IMR-90 (cell line): Measurements from ENCODE around the gene CYS1.

Source experiments
- CEBPB ChIP-seq: IDR thresholded peaks from 2 replicates; pipeline ENCODE4 v1.6.1; 2012; ENCODE audit warnings: low read depth, low read length, improper control_type of control experiment
- CTCF ChIP-seq: conservative IDR thresholded peaks from 2 replicates; pipeline ENCODE4 v1.5.1; 2012; ENCODE audit warnings: mild to moderate bottlenecking, low read depth, low read length, improper control_type of control experiment
- ELK1 ChIP-seq: fragments of 150-350 bp; IDR thresholded peaks from 2 replicates; pipeline ENCODE4 v1.6.1; 2016; ENCODE audit warnings: low read depth, mild to moderate bottlenecking, low read length, moderate library complexity, borderline replicate concordance
- FOS ChIP-seq: fragments of 150-350 bp; IDR thresholded peaks from 2 replicates; pipeline ENCODE4 v1.6.1; 2016; ENCODE audit warnings: low read depth, low read length
- MAFK ChIP-seq: IDR thresholded peaks from 2 replicates; pipeline ENCODE4 v1.6.1; 2012; ENCODE audit warnings: low read depth, low read length, improper control_type of control experiment
- MAZ ChIP-seq: IDR thresholded peaks from 2 replicates; pipeline ENCODE4 v1.6.1; 2012; ENCODE audit warnings: low read depth, mild to moderate bottlenecking, low read length, improper control_type of control experiment, moderate library complexity, borderline replicate concordance
- NFE2L2 ChIP-seq: fragments of 150-350 bp; IDR thresholded peaks from 2 replicates; pipeline ENCODE4 v1.6.1; 2016; ENCODE audit warnings: low read depth, mild to moderate bottlenecking, low read length
- POLR2A ChIP-seq: IDR thresholded peaks from 2 replicates; pipeline ENCODE4 v1.6.1; 2012; ENCODE audit warnings: mild to moderate bottlenecking, low read depth, low read length
- RAD21 ChIP-seq: IDR thresholded peaks from 2 replicates; pipeline ENCODE4 v1.6.1; 2012; ENCODE audit warnings: low read length, improper control_type of control experiment
- RFX5 ChIP-seq: IDR thresholded peaks from 2 replicates; pipeline ENCODE4 v1.8.0; 2012; ENCODE audit warnings: low read depth, mild to moderate bottlenecking, low read length, moderate library complexity

- no peak for TF ChIP-seq CTCF
- TF ChIP-seq MAZ: no peak
- no peak for TF ChIP-seq MAFK
- TF ChIP-seq POLR2A: no peak
- no peak for TF ChIP-seq NFE2L2
- no peak for TF ChIP-seq RAD21
- TF ChIP-seq FOS: no peak
- no peak for TF ChIP-seq CEBPB
- no peak for TF ChIP-seq RFX5
- TF ChIP-seq ELK1: no peak
These were observed 44.6 kb downstream of the CYS1 start for GRCh38 chr2:10035633-10036032.
